Astrocyte (in vitro differentiated cells and primary cell): ENCODE measurements around the gene CPLX1. TPM values are rescaled to one million over a fixed set of nuclear protein-coding genes. Genes with fewer than 3 reads are reported as not detected.

ENCODE experiments used
- DNase-seq: peaks from one replicate; pipeline ENCODE4 v3.0.0-alpha.2; 2010; ENCODE audit warnings: low read depth
- FAIRE-seq: peaks from 2 replicates; lab custom pipeline; 2011; peaks lifted over from hg19 to GRCh38; lab: Jason Lieb, UNC
- H2AFZ ChIP-seq: 2 replicates; pipeline ENCODE4 v1.6.0; 2012; ENCODE audit warnings: low read depth, low read length, inconsistent platforms
- H3K27ac ChIP-seq: 2 replicates; pipeline ENCODE4 v1.5.1; 2011; ENCODE audit warnings: low read depth, low read length, inconsistent platforms
- H3K27me3 ChIP-seq: 2 replicates; pipeline ENCODE4 v1.6.0; 2011; ENCODE audit warnings: low read length, inconsistent platforms; ENCODE audit not compliant: insufficient read depth
- H3K36me3 ChIP-seq: 2 replicates; pipeline ENCODE4 v1.5.1; 2011; ENCODE audit warnings: low read length, inconsistent platforms; ENCODE audit not compliant: insufficient read depth
- H3K4me1 ChIP-seq: 2 replicates; pipeline ENCODE4 v1.5.1; 2011; ENCODE audit warnings: low read length, inconsistent platforms; ENCODE audit not compliant: insufficient read depth
- H3K4me2 ChIP-seq: 2 replicates; pipeline ENCODE4 v1.6.0; 2012; ENCODE audit warnings: low read length, inconsistent platforms
- H3K4me3 ChIP-seq: 2 replicates; pipeline ENCODE4 v1.5.1; 2011; ENCODE audit warnings: low read depth, mild to moderate bottlenecking, low read length, inconsistent platforms; ENCODE audit not compliant: insufficient read depth
- H3K79me2 ChIP-seq: 2 replicates; pipeline ENCODE4 v1.6.0; 2012; ENCODE audit warnings: mild to moderate bottlenecking, low read length, inconsistent platforms; ENCODE audit not compliant: insufficient read depth
- H3K9ac ChIP-seq: 2 replicates; pipeline ENCODE4 v1.6.0; 2012; ENCODE audit warnings: mild to moderate bottlenecking, low read length, inconsistent platforms
- H3K9me3 ChIP-seq: 2 replicates; pipeline ENCODE4 v1.5.1; 2012; ENCODE audit warnings: low read depth, mild to moderate bottlenecking, low read length, inconsistent platforms; ENCODE audit not compliant: insufficient read depth
- H4K20me1 ChIP-seq: 2 replicates; pipeline ENCODE4 v1.6.0; 2012; ENCODE audit warnings: low read length, inconsistent platforms; ENCODE audit not compliant: insufficient read depth
- H3K27ac Mint-ChIP-seq: one replicate; pipeline ENCODE4 v1.8.0; 2021; ENCODE audit warnings: mild to moderate bottlenecking, mixed read lengths; ENCODE audit not compliant: unreplicated experiment
- H3K27me3 Mint-ChIP-seq: one replicate; pipeline ENCODE4 v1.8.0; 2021; ENCODE audit warnings: low read depth, mixed read lengths; ENCODE audit not compliant: unreplicated experiment
- H3K36me3 Mint-ChIP-seq: one replicate; pipeline ENCODE4 v1.8.0; 2021; ENCODE audit warnings: low read depth, mixed read lengths; ENCODE audit not compliant: unreplicated experiment
- H3K4me1 Mint-ChIP-seq: one replicate; pipeline ENCODE4 v1.8.0; 2021; ENCODE audit warnings: low read depth, mixed read lengths; ENCODE audit not compliant: unreplicated experiment
- H3K4me3 Mint-ChIP-seq: one replicate; pipeline ENCODE4 v1.8.0; 2021; ENCODE audit warnings: mild to moderate bottlenecking, moderate library complexity, mixed read lengths; ENCODE audit not compliant: unreplicated experiment
- H3K9me3 Mint-ChIP-seq: one replicate; pipeline ENCODE4 v1.8.0; 2021; ENCODE audit warnings: mild to moderate bottlenecking, mixed read lengths; ENCODE audit not compliant: unreplicated experiment
- CTCF ChIP-seq: IDR thresholded peaks from 2 replicates; pipeline ENCODE4 v1.5.1; 2011; ENCODE audit warnings: low read depth, mild to moderate bottlenecking, inconsistent platforms, low read length, moderate library complexity; ENCODE audit not compliant: insufficient read depth
- EZH2 ChIP-seq: IDR thresholded peaks from 2 replicates; pipeline ENCODE4 v1.6.1; 2012; ENCODE audit warnings: mild to moderate bottlenecking, low read length, inconsistent platforms; ENCODE audit not compliant: insufficient read depth
- total RNA-seq: library from RNA; stranded (reverse); gene quantifications from 2 replicates; pipeline ENCODE4 v1.2.1, GENCODE V29; 2021

CPLX1 gene
- total RNA-seq, 1 donor from 2014 or later: 1.9 TPM

DNA sequence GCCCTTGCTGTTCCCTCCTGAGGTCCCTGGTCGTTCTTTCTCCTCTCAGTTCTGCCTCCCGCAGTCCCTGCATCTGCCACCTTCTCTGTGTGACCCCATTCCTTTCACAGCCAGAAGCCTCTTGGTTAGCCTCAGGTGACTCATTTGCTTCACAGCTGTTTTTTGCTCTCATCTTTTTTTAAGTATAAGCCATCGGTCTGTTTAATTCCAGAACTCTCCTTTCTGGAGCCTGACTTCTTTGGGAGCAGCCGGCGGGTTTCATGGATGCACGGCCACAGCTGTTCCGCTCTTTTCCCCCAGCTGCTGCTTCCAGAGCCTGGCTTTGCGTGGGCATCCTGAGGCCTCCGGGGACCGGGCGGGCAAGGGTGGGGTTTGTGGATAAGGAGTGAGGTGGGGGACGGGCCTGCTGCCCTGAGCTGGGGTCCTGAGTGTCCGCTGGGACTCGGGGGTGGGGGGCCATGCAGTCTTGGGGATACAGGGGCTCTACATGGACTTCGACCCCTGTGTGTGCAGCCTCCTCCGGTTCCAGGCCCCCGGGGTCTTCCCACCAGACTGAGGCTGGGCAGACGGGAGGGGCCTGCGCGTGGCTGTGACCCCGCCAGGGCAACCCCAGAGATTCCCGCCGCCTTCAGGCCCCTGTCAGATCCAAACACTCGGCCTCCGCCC is 73.6 kb downstream of the CPLX1 start:
- DNase-seq (peak; percentile 49), FAIRE-seq (no peak)
- no peaks in the 10 kb centered on the region for H3K9me3 Mint-ChIP-seq
- H3K36me3 ChIP-seq: peaks cover 11% of the 10 kb centered on the region
- peaks cover 33% of the 10 kb centered on the region for H3K4me1 ChIP-seq
- peaks cover 6% of the 10 kb centered on the region for H3K4me1 Mint-ChIP-seq
- peaks cover 84% of the 10 kb centered on the region for H4K20me1 ChIP-seq
- no peaks in the 10 kb centered on the region for H3K9me3 ChIP-seq
- H3K27me3 ChIP-seq: no peaks in the 10 kb centered on the region
- peak overlapping the region; percentile 12 for H3K4me3 Mint-ChIP-seq
- H3K27ac Mint-ChIP-seq: no peak overlapping the region
- H3K4me2 ChIP-seq: peak overlapping the region; percentile 52
- no peaks in the 10 kb centered on the region for H3K27me3 Mint-ChIP-seq
- peaks cover 25% of the 10 kb centered on the region for H3K36me3 Mint-ChIP-seq
- H2AFZ ChIP-seq: no peak overlapping the region
- H3K27ac ChIP-seq: peak overlapping the region; percentile 59
- H3K79me2 ChIP-seq: peaks cover 47% of the 10 kb centered on the region
- no peak overlapping the region for H3K4me3 ChIP-seq
- peak overlapping the region; percentile 27 for H3K9ac ChIP-seq
- TF ChIP-seq EZH2: no peak
- TF ChIP-seq CTCF: no peak

DNA sequence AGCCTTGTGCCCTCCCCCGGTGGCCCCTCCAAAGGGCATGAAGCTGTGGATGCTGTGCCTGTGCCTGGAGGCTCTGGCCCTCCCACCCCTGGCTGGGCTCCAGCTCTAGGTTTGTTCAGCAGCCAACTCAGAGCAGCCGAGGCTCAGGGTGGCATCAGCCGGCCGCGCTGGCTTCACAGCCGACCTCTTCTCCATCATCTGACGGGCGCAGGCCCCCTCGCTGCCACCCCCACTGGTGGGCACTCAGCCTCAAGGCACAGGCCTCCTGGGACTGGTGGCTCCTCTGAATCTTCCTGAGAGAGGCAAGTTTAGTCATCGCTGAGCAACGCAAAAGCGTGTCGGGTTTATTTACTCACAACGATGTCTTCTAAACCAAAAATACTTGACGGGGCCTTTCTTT is 74.3 kb downstream of the CPLX1 start:
- Mint-ChIP-seq H3K27me3 (no peaks in the 10 kb centered on the region), H3K4me3 (no peak overlapping the region), H3K27ac (no peak overlapping the region), H3K4me1 (peaks cover 6% of the 10 kb centered on the region), H3K36me3 (peaks cover 22% of the 10 kb centered on the region), H3K9me3 (no peaks in the 10 kb centered on the region)
- Histone ChIP-seq H3K27me3 (no peaks in the 10 kb centered on the region), H4K20me1 (peaks cover 78% of the 10 kb centered on the region), H3K79me2 (peaks cover 42% of the 10 kb centered on the region), H2AFZ (no peak overlapping the region), H3K9me3 (no peaks in the 10 kb centered on the region), H3K4me2 (peak overlapping the region; percentile 52), H3K4me1 (peaks cover 33% of the 10 kb centered on the region), H3K4me3 (no peak overlapping the region), H3K27ac (peak overlapping the region; percentile 59), H3K36me3 (peaks cover 11% of the 10 kb centered on the region), H3K9ac (peak overlapping the region; percentile 27)
- peak; percentile 39 for DNase-seq
- TF ChIP-seq EZH2: no peak
- TF ChIP-seq CTCF: no peak
- no peak for FAIRE-seq
